ENCODE results near the gene USP25. TPM values are rescaled to one million over a fixed set of nuclear protein-coding genes. Genes with fewer than 3 reads are reported as not detected.
A peak's percentile ranks its signal among the peaks of the same experiment; 100 is the strongest.

Gene USP25
- total RNA-seq, 1 donor: 33.7 TPM

GRCh38 chr21:15718711-15719110 is 11.1 kb upstream of the USP25 start:
- TF ChIP-seq, protein P1, sequence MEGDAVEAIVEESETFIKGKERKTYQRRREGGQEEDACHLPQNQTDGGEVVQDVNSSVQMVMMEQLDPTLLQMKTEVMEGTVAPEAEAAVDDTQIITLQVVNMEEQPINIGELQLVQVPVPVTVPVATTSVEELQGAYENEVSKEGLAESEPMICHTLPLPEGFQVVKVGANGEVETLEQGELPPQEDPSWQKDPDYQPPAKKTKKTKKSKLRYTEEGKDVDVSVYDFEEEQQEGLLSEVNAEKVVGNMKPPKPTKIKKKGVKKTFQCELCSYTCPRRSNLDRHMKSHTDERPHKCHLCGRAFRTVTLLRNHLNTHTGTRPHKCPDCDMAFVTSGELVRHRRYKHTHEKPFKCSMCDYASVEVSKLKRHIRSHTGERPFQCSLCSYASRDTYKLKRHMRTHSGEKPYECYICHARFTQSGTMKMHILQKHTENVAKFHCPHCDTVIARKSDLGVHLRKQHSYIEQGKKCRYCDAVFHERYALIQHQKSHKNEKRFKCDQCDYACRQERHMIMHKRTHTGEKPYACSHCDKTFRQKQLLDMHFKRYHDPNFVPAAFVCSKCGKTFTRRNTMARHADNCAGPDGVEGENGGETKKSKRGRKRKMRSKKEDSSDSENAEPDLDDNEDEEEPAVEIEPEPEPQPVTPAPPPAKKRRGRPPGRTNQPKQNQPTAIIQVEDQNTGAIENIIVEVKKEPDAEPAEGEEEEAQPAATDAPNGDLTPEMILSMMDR (IDR thresholded peaks at IDR 0.05; ENCODE audit: insufficient read depth, low read depth, low read length): no peak
- DNase-seq (ENCODE audit: low read depth): peak; percentile 3
- no peak overlapping the region for H3K4me3 ChIP-seq (ENCODE audit: low read depth, low read length)

DNA sequence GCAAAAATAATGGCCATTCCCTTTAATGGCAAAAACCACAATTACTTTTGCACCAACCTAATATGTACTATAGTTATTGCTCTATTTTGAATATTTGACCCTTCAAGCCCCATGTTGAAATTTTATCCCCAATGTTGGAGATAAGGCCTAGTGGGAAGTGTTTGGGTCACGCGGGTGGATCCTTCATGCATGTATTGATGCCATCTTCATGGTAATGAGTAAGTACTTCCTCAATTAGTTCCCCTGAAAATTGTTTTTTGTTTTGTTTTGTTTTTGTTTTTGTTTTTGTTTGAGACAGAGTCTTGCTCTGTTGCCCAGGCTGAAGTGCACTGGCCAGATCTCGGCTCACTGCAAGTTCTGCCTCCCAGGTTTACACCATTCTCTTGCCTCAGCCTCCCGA is 9.8 kb upstream of the USP25 start:
- TF ChIP-seq, protein P1 (IDR thresholded peaks at IDR 0.05; ENCODE audit: insufficient read depth, low read depth, low read length): no peak
- DNase-seq (ENCODE audit: low read depth): no peak
- no peak overlapping the region for H3K4me3 ChIP-seq (ENCODE audit: low read depth, low read length)

GRCh38 chr21:15722591-15723324 is 7.0 kb upstream of the USP25 start:
- DNase-seq (ENCODE audit: low read depth): no peak

GRCh38 chr21:15725949-15726348 is 3.8 kb upstream of the USP25 start:
- H3K4me3 ChIP-seq (ENCODE audit: low read depth, low read length): no peak overlapping the region
- no peak for DNase-seq (ENCODE audit: low read depth)
- TF ChIP-seq, protein P1 (IDR thresholded peaks at IDR 0.05; ENCODE audit: insufficient read depth, low read depth, low read length): no peak

More at GRCh38 chr21:15722591-15723324, 7.0 kb upstream of the USP25 start:
- TF ChIP-seq, protein P1 (IDR thresholded peaks at IDR 0.05; ENCODE audit: insufficient read depth, low read depth, low read length): no peak
- H3K4me3 ChIP-seq (ENCODE audit: low read depth, low read length): no peak overlapping the region

GRCh38 chr21:15728046-15728445 is 1.7 kb upstream of the USP25 start:
- TF ChIP-seq, protein P1 (IDR thresholded peaks at IDR 0.05; ENCODE audit: insufficient read depth, low read depth, low read length): no peak
- H3K4me3 ChIP-seq (ENCODE audit: low read depth, low read length): no peak overlapping the region
- no peak for DNase-seq (ENCODE audit: low read depth)

GRCh38 chr21:15729346-15729673 is 472 bp upstream of the USP25 start:
- H3K4me3 ChIP-seq (ENCODE audit: low read depth, low read length): peak overlapping the region; percentile 64
- no peak for DNase-seq (ENCODE audit: low read depth)
- TF ChIP-seq, protein P1 (IDR thresholded peaks at IDR 0.05; ENCODE audit: insufficient read depth, low read depth, low read length): no peak

All from fibroblast of villous mesenchyme (primary cell).